ENCODE measurements around the gene GGCX.
"Not testable (repeated sequence)": the region's sequence is repeated elsewhere in the genome, so short reads cannot be mapped to it uniquely, and the experiment has no call there.

The GGCX gene

DNA sequence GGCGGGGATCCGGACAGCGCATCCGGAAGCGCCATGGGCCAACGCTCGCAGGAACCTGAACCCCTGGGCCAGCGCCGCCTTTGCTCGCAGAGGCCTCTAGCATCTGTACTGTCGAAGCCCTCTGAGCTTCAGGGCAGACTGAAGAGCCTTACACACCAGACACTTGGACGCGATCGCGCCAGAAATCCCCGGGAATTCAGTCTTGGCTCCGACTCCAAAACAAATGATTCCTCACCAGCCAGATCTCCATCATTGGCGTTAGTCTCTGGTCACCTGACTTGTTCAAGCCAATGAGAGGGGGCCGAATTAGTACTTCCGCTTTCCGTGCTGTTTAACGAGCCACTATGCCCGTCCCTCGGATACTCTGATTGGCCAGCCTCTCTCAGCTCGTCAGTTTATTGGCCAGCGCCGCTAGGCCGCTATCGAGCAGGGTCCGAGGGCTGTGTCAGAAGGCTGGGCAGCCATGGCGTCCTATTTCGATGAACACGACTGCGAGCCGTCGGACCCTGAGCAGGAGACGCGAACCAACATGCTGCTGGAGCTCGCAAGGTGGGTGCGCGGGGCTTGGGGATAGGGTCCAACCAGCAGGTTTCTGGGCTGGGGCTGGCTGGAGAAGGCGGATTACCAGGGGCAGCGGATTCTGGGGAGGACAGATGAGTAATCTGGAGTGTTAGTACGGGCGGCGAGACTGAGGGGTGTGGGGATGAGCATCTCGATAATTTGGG is 34.2 kb upstream of the GGCX start, which contains the start of gene RNF181:
Gene RNF181, plus strand, starts transcription at position 445 of the 725 bp plus-strand sequence. Its CDS starts 19 bp downstream, at position 464.
- peak; percentile 98 for DNase-seq (ENCODE audit: low read depth, low spot score)
- peak within 1 kb of the TSS; percentile 82 for H3K27ac ChIP-seq

DNA sequence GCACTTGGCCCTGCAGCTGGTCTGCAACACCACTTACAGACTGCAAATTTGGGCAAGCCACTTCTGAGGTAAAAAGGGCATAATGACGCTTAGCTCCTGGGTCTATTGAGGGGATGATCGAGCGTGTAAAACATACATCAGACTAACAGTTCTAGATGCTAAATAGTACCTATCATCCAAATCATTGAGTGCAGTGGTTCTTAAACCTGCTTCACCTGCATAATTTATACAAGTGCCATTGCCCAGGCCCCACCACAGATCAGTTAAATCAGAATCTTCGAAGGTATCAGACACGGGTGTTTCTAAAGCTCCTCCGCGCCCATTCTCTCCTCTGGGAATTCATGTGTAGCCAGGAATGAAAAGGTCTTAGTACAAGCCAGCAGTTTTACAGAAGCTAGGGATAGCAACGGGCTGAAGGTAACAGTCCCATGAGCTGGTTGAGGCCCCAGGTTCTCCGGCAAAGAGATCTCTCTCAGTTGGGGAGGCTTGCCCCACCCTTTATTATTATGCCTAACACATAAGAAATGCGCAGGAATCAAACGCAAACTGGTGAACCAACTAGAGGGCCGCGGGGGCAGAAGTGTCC is 33.5 kb upstream of the GGCX start:
- H3K27ac ChIP-seq = peak overlapping the region; percentile 82

DNA sequence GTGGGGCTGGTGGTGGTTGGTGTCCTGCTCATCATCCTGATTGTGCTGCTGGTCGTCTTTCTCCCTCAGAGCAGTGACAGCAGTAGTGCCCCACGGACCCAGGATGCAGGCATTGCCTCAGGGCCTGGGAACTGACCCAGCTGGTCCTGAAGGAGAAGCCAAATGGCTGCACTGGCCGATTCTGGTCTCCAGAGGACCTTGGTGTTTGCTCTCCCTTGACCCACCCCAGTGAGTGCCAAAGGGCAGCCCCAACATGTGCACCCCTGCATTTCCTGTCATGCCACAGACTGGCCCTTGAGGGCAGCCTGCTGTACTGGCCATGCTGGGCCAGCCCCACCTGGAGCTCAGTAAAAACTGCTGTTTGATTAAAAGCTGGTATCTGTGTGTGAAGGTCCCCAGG is 31.7 kb upstream of the GGCX start:
- no peak for DNase-seq (ENCODE audit: low read depth, low spot score)

More for the DNA sequence above, 33.5 kb upstream of the GGCX start:
- no peak for DNase-seq (ENCODE audit: low read depth, low spot score)

DNA sequence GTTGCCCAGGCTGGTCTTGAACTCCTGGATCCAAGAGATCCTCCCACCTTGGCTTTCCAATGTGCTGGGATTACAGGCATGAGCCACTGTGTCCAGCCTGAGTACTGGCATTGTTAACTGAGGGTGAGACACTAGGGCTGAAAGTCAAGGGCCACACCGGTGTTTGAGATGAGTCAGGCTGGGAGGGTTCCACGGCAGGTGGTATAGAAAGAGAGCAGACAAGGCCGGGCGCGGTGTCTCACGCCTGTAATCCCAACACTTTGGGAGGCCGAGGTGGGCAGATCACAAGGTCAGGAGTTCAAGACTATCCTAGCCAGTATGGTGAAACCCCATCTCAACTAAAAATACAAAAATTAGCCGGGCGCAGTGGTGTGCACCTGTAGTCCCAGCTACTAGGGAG is 31.0 kb upstream of the GGCX start:
- H3K27ac ChIP-seq = peak overlapping the region; percentile 67
- not testable (repeated sequence) for DNase-seq (ENCODE audit: low read depth, low spot score)

More for the DNA sequence above, 31.7 kb upstream of the GGCX start:
- H3K27ac ChIP-seq = no peak overlapping the region

DNA sequence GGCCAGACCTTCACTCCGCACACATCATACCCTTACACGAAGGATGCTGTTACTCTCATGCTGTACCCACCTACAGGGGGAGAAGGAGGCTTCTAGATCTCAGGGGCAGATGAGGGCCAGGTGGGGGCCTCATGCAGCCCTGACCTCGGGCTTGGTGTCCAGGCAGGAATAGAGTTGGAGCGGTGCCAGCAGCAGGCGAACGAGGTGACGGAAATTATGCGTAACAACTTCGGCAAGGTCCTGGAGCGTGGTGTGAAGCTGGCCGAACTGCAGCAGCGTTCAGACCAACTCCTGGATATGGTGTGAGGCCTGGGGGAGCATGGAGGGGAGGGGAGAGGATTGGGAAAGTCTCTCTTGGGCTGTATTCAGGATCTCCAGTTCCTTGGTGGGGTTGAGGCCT is 30.3 kb upstream of the GGCX start:
- peak overlapping the region; percentile 67 for H3K27ac ChIP-seq
- DNase-seq (ENCODE audit: low read depth, low spot score) = no peak

- DNase-seq (ENCODE audit: low read depth, low spot score) = no peak
- H3K27ac ChIP-seq = peak overlapping the region; percentile 67
Measured at GRCh38 chr2:85590950-85591349, 29.7 kb upstream of the GGCX start.

GRCh38 chr2:85589982-85590791 is 28.9 kb upstream of the GGCX start:
- no peak for DNase-seq (ENCODE audit: low read depth, low spot score)

GRCh38 chr2:85589181-85589580 is 27.9 kb upstream of the GGCX start:
- no peak overlapping the region for H3K27ac ChIP-seq
- DNase-seq (ENCODE audit: low read depth, low spot score) = no peak

More at GRCh38 chr2:85589982-85590791, 28.9 kb upstream of the GGCX start:
- peak overlapping the region; percentile 67 for H3K27ac ChIP-seq

DNA sequence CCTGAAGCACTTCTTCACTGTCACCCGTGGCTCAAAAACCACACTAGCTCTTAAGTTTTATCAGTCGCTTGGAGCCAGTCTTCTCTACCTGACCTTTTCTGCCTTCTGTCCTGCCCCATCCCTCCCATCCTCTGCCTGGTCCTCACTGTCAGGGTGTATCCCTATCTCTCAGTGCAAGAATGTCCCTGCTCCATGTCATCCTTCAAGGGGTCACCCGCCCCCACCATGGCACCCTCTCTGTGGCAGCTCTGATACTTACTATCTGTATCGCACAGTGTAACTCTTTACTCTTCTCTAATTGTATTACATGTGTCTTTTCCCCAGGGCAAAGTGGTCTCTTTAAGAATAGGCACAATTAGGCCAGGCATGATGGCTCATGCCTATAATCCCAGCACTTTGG is 27.4 kb upstream of the GGCX start:
- H3K27ac ChIP-seq = no peak overlapping the region
- no peak for DNase-seq (ENCODE audit: low read depth, low spot score)

DNA sequence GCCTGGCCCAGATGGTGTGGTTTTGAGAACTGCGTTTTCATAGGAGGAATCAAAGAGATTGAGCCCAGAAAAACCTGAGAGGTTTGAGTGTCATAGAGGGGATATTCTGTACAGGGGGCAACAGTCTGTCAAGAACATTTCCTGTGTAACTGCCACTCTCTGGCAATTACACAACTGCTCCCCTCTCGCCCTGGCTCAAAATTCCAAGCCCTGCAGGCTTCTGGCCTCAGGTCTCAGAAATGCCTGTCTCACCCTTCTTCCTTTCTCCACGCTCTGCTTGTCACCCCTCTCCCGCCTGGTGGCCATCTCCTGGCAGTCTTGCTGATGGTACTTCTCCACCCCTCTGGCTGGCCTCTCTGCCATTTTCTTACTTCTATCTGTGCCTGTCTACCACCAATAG is 26.9 kb upstream of the GGCX start:
- no peak for DNase-seq (ENCODE audit: low read depth, low spot score)
- no peak overlapping the region for H3K27ac ChIP-seq

GRCh38 chr2:85585781-85586105 is 24.4 kb upstream of the GGCX start:
- peak overlapping the region; percentile 74 for H3K27ac ChIP-seq
- DNase-seq (ENCODE audit: low read depth, low spot score) = no peak

GRCh38 chr2:85584857-85585780 is 23.8 kb upstream of the GGCX start:
- DNase-seq (ENCODE audit: low read depth, low spot score) = peak; percentile 49
- H3K27ac ChIP-seq = peak overlapping the region; percentile 74

DNA sequence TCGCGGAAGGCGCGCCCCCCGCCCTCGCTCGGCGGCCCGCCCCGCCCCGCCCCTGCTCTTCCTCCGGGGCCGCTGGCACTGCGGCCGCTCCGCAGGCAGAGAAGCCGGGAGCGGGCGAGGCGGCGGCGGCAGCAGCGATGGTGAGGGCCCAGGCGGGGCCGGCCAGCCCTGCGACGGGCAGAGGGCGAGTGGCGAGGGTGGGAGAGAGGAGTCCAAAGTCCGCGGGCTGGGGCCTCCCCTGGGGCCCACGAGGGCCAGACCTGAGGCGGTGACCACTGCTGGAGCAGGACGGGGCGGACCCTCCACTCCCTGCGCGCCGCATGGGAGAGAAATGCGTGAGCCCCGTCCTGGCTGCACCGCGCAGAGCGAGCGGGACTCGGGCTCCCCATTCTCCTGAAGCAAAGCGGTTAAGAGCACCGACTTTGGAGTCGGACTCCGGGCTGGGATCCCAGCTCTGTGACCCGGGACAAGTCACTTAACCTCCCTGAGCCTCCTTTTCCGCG is 23.1 kb upstream of the GGCX start, which contains the start of gene VAMP5:
Gene VAMP5, plus strand, starts transcription at position 78 of the 503 bp plus-strand sequence. Its CDS starts 60 bp downstream, at position 138.
- DNase-seq (ENCODE audit: low read depth, low spot score) = no peak
- H3K27ac ChIP-seq = peak within 1 kb of the TSS; percentile 74

GRCh38 chr2:85583667-85584353 is 22.5 kb upstream of the GGCX start:
- no peak for DNase-seq (ENCODE audit: low read depth, low spot score)
- peak overlapping the region; percentile 74 for H3K27ac ChIP-seq

GRCh38 chr2:85582492-85582891 is 21.2 kb upstream of the GGCX start:
- DNase-seq (ENCODE audit: low read depth, low spot score) = no peak
- H3K27ac ChIP-seq = no peak overlapping the region

- DNase-seq (ENCODE audit: low read depth, low spot score) = no peak
- H3K27ac ChIP-seq = no peak overlapping the region
Measured at GRCh38 chr2:85580206-85580605, 18.9 kb upstream of the GGCX start.

- H3K27ac ChIP-seq = no peak overlapping the region
- DNase-seq (ENCODE audit: low read depth, low spot score) = no peak
Measured at GRCh38 chr2:85579266-85579935, 18.1 kb upstream of the GGCX start.

All from epithelial cell of prostate (primary cell).